NCI-H2196 (cell line): ENCODE data around the gene PXYLP1.

Experiments used
- DNase-seq: peaks from one replicate; lab custom pipeline; 2025; ENCODE audit not compliant: unreplicated experiment; lab: John Stamatoyannopoulos, UW

Gene PXYLP1

GRCh38 chr3:141227752-141228151, 3.9 kb upstream of the PXYLP1 start:
- DNase-seq, result no peak

GRCh38 chr3:141228395-141228794, 3.2 kb upstream of the PXYLP1 start:
- DNase-seq, result peak; percentile 49

- peak; percentile 27 for DNase-seq
Measured at GRCh38 chr3:141229132-141229531, 2.5 kb upstream of the PXYLP1 start.

GRCh38 chr3:141230293-141230692, 1.3 kb upstream of the PXYLP1 start:
- DNase-seq, result no peak

- DNase-seq, result peak; percentile 30
Measured at GRCh38 chr3:141231952-141232823, 563 bp downstream of the PXYLP1 start.

- DNase-seq, result no peak
Measured at GRCh38 chr3:141233457-141234161, 2.0 kb downstream of the PXYLP1 start.

- DNase-seq, result no peak
Measured at GRCh38 chr3:141234283-141234682, 2.7 kb downstream of the PXYLP1 start.

- DNase-seq, result no peak
Measured at GRCh38 chr3:141235661-141236171, 4.1 kb downstream of the PXYLP1 start.

- DNase-seq, result no peak
Measured at GRCh38 chr3:141236361-141236760, 4.7 kb downstream of the PXYLP1 start.

- DNase-seq, result peak; percentile 89
Measured at GRCh38 chr3:141237701-141238521, 6.3 kb downstream of the PXYLP1 start.

GRCh38 chr3:141239511-141240281, 8.1 kb downstream of the PXYLP1 start:
- DNase-seq, result peak; percentile 64

GRCh38 chr3:141240286-141240685, 8.7 kb downstream of the PXYLP1 start:
- DNase-seq, result no peak

GRCh38 chr3:141240687-141241615, 9.3 kb downstream of the PXYLP1 start:
- no peak for DNase-seq

GRCh38 chr3:141241616-141242376, 10.2 kb downstream of the PXYLP1 start:
- no peak for DNase-seq

GRCh38 chr3:141242377-141243092, 10.9 kb downstream of the PXYLP1 start:
- no peak for DNase-seq

GRCh38 chr3:141243271-141243707, 11.7 kb downstream of the PXYLP1 start:
- DNase-seq, result no peak

GRCh38 chr3:141246224-141246957, 14.8 kb downstream of the PXYLP1 start:
- DNase-seq, result no peak
